Osteoblast (primary cell): ENCODE measurements around the gene MBP. TPM values are rescaled to one million over a fixed set of nuclear protein-coding genes. Genes with fewer than 3 reads are reported as not detected.

Experiments used
- DNase-seq: peaks from one replicate; pipeline ENCODE4 v3.0.0; 2011; ENCODE audit warnings: low spot score, mixed read lengths; ENCODE audit not compliant: insufficient read length; ENCODE audit errors: missing footprints
- H2AFZ ChIP-seq: 2 replicates; pipeline ENCODE4 v1.6.0; 2011; ENCODE audit warnings: mild to moderate bottlenecking, low read length
- H3K27ac ChIP-seq: 2 replicates; pipeline ENCODE4 v1.5.1; 2011; ENCODE audit warnings: mild to moderate bottlenecking, low read depth, low read length, moderate library complexity
- H3K27me3 ChIP-seq: 2 replicates; pipeline ENCODE4 v1.6.0; 2012; ENCODE audit warnings: mild to moderate bottlenecking, control low read depth, inconsistent platforms, low read length, moderate library complexity; ENCODE audit not compliant: insufficient read depth
- H3K36me3 ChIP-seq: 2 replicates; pipeline ENCODE4 v1.5.1; 2011; ENCODE audit warnings: mild to moderate bottlenecking, low read length, control low read depth, moderate library complexity; ENCODE audit not compliant: insufficient read depth
- H3K4me1 ChIP-seq: 2 replicates; pipeline ENCODE4 v1.5.1; 2011; ENCODE audit warnings: mild to moderate bottlenecking, low read length, control low read depth, moderate library complexity; ENCODE audit not compliant: insufficient read depth
- H3K4me2 ChIP-seq: 2 replicates; pipeline ENCODE4 v1.6.0; 2011; ENCODE audit warnings: mild to moderate bottlenecking, low read length; ENCODE audit not compliant: insufficient read depth
- H3K4me3 ChIP-seq: fragments of 200-600 bp; sonication (generic); 3 replicates; pipeline ENCODE4 v1.5.1; 2012; ENCODE audit warnings: mild to moderate bottlenecking, low read length, inconsistent platforms; ENCODE audit not compliant: insufficient read depth
- H3K79me2 ChIP-seq: 2 replicates; pipeline ENCODE4 v1.6.0; 2012; ENCODE audit warnings: mild to moderate bottlenecking, low read length, control low read depth, inconsistent platforms; ENCODE audit not compliant: insufficient read depth
- H3K9me3 ChIP-seq: 2 replicates; pipeline ENCODE4 v1.5.1; 2011; ENCODE audit warnings: low read depth, low read length, control low read depth
- H4K20me1 ChIP-seq: 2 replicates; pipeline ENCODE4 v1.6.0; 2012; ENCODE audit warnings: mild to moderate bottlenecking, low read length, control low read depth; ENCODE audit not compliant: insufficient read depth
- total RNA-seq: library from RNA; depleted of rRNA; stranded (reverse); fragments of >200 nt; gene quantifications from 2 replicates; pipeline ENCODE4 v1.2.3, GENCODE V29; 2012
- TF ChIP-seq, protein P1 (sequence below): IDR thresholded peaks from 2 replicates; pipeline ENCODE4 v1.5.1; 2011; ENCODE audit warnings: mild to moderate bottlenecking, low read depth, low read length, moderate library complexity; ENCODE audit errors: extremely low read depth

The MBP gene
- total RNA-seq, 1 donor = 2.2 TPM

- H4K20me1 ChIP-seq = no peaks in the 10 kb centered on the region
- peak overlapping the region; percentile 67 for H3K4me2 ChIP-seq
- peaks cover 58% of the 10 kb centered on the region for H3K4me1 ChIP-seq
- no peak for DNase-seq
- peak overlapping the region; percentile 98 for H3K27ac ChIP-seq
- H3K4me3 ChIP-seq = no peak overlapping the region
- no peaks in the 10 kb centered on the region for H3K79me2 ChIP-seq
- TF ChIP-seq, protein P1, sequence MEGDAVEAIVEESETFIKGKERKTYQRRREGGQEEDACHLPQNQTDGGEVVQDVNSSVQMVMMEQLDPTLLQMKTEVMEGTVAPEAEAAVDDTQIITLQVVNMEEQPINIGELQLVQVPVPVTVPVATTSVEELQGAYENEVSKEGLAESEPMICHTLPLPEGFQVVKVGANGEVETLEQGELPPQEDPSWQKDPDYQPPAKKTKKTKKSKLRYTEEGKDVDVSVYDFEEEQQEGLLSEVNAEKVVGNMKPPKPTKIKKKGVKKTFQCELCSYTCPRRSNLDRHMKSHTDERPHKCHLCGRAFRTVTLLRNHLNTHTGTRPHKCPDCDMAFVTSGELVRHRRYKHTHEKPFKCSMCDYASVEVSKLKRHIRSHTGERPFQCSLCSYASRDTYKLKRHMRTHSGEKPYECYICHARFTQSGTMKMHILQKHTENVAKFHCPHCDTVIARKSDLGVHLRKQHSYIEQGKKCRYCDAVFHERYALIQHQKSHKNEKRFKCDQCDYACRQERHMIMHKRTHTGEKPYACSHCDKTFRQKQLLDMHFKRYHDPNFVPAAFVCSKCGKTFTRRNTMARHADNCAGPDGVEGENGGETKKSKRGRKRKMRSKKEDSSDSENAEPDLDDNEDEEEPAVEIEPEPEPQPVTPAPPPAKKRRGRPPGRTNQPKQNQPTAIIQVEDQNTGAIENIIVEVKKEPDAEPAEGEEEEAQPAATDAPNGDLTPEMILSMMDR = no peak
- peak overlapping the region; percentile 19 for H2AFZ ChIP-seq
- no peaks in the 10 kb centered on the region for H3K27me3 ChIP-seq
- no peaks in the 10 kb centered on the region for H3K36me3 ChIP-seq
- no peaks in the 10 kb centered on the region for H3K9me3 ChIP-seq
Measured at GRCh38 chr18:77103187-77103850, 29.3 kb downstream of the MBP start.

DNA sequence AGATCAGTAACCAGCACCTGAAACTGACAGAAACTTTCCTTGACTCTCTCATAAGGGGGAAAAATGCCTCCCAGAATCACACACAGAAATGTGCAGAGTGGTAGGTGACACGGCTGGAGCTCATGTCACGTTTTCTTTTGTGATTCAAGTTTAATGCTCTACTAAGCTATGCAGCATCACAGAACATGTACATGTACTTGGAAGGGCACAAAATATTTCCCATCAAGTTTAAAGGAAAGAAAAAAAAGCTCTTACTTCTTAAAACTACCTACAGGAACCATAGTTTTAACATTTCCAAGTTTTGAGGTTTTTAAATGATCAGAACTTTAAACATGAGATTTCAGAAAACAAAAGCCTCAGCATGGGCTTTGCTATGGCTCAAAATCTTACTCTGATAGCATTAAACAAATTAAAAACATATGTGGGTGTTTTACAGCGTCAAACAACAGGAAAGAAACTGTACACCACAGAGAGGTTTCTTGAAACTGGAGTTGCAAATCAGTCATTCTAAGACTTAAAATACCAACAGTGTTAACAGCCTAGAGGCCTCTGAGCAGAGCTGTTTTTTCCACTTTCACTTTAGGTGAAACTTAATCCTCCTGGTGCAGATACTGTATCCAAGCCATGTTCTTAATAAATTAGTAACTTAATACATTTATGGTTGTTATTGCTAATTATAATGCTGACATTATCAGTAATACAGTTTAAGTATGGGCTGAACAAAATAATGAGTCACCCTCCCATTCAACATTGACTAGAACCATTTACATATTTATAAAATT lies 30.1 kb downstream of the MBP start:
- Histone ChIP-seq H2AFZ (peak overlapping the region; percentile 30), H3K9me3 (no peaks in the 10 kb centered on the region), H3K27ac (peak overlapping the region; percentile 98), H3K4me3 (peak overlapping the region; percentile 34), H3K4me1 (peaks cover 54% of the 10 kb centered on the region), H3K27me3 (no peaks in the 10 kb centered on the region), H4K20me1 (no peaks in the 10 kb centered on the region), H3K4me2 (peak overlapping the region; percentile 67), H3K36me3 (no peaks in the 10 kb centered on the region), H3K79me2 (no peaks in the 10 kb centered on the region)
- no peak for DNase-seq
- TF ChIP-seq, protein P1 = no peak

GRCh38 chr18:77101410-77102258 lies 30.9 kb downstream of the MBP start:
- Histone ChIP-seq H3K36me3 (no peaks in the 10 kb centered on the region), H3K9me3 (no peaks in the 10 kb centered on the region), H3K79me2 (no peaks in the 10 kb centered on the region), H4K20me1 (no peaks in the 10 kb centered on the region), H3K4me3 (peak overlapping the region; percentile 34), H3K4me2 (peak overlapping the region; percentile 67), H2AFZ (peak overlapping the region; percentile 30), H3K27ac (peak overlapping the region; percentile 98), H3K27me3 (no peaks in the 10 kb centered on the region), H3K4me1 (peaks cover 50% of the 10 kb centered on the region)
- TF ChIP-seq, protein P1 = no peak
- DNase-seq = peak; percentile 94
